Spleen (tissue), 7 donors: ENCODE measurements around the gene FPR1.
A peak's percentile ranks its signal among the peaks of the same experiment; 100 is the strongest.

Experiments used
- POLR2A ChIP-seq, 3 donors: fragments of 450-650 bp; IDR thresholded peaks; one replicate each; pipeline ENCODE4 v1.5.1; 2017; ENCODE audit warnings: antibody characterized with exemption in 3 of 3, mild to moderate bottlenecking in 1 of 3
- POLR2AphosphoS5 ChIP-seq, 3 donors: sonication (generic); formaldehyde crosslinking; IDR thresholded peaks; one replicate each; pipeline ENCODE4 v1.5.1; 2017; ENCODE audit warnings: antibody characterized with exemption in 3 of 3
- TF ChIP-seq, protein P1 (sequence below), 11 experiments: fragments of 200-600 bp in 7 of 11; fragments of 450-650 bp in 4 of 11; sonication (generic) in 4 of 11; IDR thresholded peaks in 8 of 11; conservative IDR thresholded peaks in 3 of 11; 1 replicate in 7 of 11; 2 replicates in 4 of 11; pipeline versions ENCODE4 v1.4.0 to v1.8.0; 2016 to 2021; ENCODE audit warnings: antibody characterized with exemption in 11 of 11, inconsistent platforms in 4 of 11, mild to moderate bottlenecking in 1 of 11
- donor health status: DM: no; HTN: no; CAD: no; lungs with moderate emphysema.
- donor health status: DM: no; HTN: no; CAD: no.
- donor health status: DM: no; HTN: no; CAD: no.

DNA sequence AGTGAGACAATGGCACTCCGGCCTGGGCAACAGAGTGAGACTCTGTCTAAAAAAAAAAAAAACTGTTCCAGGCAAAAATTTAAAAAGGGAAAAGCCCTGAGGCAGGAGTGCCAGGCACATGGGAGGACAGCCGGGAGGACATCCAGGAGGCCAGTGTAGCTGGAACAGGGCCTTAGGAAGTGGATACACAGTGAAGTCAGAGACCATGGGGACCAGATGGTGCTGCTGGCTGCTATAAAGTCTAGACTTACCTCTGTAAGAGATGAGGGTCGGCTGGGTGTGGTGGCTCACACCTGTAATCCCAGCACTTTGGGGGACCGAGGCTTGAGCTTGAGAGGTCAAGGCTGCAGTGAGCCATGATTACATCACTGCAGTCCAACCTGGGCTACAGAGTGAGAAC lies 42.9 kb downstream of the FPR1 start:
- TF ChIP-seq, protein P1, sequence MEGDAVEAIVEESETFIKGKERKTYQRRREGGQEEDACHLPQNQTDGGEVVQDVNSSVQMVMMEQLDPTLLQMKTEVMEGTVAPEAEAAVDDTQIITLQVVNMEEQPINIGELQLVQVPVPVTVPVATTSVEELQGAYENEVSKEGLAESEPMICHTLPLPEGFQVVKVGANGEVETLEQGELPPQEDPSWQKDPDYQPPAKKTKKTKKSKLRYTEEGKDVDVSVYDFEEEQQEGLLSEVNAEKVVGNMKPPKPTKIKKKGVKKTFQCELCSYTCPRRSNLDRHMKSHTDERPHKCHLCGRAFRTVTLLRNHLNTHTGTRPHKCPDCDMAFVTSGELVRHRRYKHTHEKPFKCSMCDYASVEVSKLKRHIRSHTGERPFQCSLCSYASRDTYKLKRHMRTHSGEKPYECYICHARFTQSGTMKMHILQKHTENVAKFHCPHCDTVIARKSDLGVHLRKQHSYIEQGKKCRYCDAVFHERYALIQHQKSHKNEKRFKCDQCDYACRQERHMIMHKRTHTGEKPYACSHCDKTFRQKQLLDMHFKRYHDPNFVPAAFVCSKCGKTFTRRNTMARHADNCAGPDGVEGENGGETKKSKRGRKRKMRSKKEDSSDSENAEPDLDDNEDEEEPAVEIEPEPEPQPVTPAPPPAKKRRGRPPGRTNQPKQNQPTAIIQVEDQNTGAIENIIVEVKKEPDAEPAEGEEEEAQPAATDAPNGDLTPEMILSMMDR (IDR thresholded peaks at IDR 0.05 in 8 of 11, conservative IDR thresholded peaks at IDR 0.05 in 3 of 11): no peak
- TF ChIP-seq POLR2AphosphoS5 (IDR thresholded peaks at IDR 0.05) (peak in 1 of 3 donors; percentile 13), POLR2A (IDR thresholded peaks at IDR 0.05) (no peak)
